Mammary epithelial cell (primary cell): Measurements from ENCODE around the gene CNTNAP2.

ENCODE experiments used
- EZH2 ChIP-seq: IDR thresholded peaks from 2 replicates; pipeline ENCODE4 v1.6.1; 2012; ENCODE audit warnings: low read length, inconsistent platforms, borderline replicate concordance
- TF ChIP-seq, protein P1 (sequence below), 2 donors: IDR thresholded peaks in 1 of 2; conservative IDR thresholded peaks in 1 of 2; 2 replicates each; pipeline ENCODE4 v1.5.1; 2011 to 2012; ENCODE audit warnings: inconsistent platforms in 2 of 2, low read length in 2 of 2, mild to moderate bottlenecking in 2 of 2, control low read depth in 1 of 2, low read depth in 1 of 2; ENCODE audit not compliant: insufficient read depth in 1 of 2; ENCODE audit errors: extremely low read depth in 1 of 2

- TF ChIP-seq, protein P1, sequence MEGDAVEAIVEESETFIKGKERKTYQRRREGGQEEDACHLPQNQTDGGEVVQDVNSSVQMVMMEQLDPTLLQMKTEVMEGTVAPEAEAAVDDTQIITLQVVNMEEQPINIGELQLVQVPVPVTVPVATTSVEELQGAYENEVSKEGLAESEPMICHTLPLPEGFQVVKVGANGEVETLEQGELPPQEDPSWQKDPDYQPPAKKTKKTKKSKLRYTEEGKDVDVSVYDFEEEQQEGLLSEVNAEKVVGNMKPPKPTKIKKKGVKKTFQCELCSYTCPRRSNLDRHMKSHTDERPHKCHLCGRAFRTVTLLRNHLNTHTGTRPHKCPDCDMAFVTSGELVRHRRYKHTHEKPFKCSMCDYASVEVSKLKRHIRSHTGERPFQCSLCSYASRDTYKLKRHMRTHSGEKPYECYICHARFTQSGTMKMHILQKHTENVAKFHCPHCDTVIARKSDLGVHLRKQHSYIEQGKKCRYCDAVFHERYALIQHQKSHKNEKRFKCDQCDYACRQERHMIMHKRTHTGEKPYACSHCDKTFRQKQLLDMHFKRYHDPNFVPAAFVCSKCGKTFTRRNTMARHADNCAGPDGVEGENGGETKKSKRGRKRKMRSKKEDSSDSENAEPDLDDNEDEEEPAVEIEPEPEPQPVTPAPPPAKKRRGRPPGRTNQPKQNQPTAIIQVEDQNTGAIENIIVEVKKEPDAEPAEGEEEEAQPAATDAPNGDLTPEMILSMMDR (conservative IDR thresholded peaks at IDR 0.05 in 1 of 2, IDR thresholded peaks at IDR 0.05 in 1 of 2; ENCODE audit: extremely low read depth in 1 of 2, insufficient read depth in 1 of 2, low read depth in 1 of 2, low read length in 2 of 2), result no peak
- TF ChIP-seq EZH2, result no peak
Measured at GRCh38 chr7:148304083-148304335, 2187.4 kb downstream of the CNTNAP2 start.
